OCI-LY3 (cell line): ENCODE data around the gene DPP6.

Experiments used
- H2AFZ ChIP-seq: fragments of 200-600, 300-600 bp; shearing (Covaris generic); 2 replicates; pipeline ENCODE4 v1.6.0; 2014; ENCODE audit warnings: antibody characterized with exemption, low read depth, low read length
- H3K27ac ChIP-seq: fragments of 200-600, 300-600 bp; sonication (generic); 2 replicates; pipeline ENCODE4 v1.5.1; 2014; ENCODE audit warnings: mild to moderate bottlenecking, low read length, moderate library complexity, mixed read lengths
- H3K27me3 ChIP-seq: fragments of 200-600, 300-600 bp; sonication (generic); 2 replicates; pipeline ENCODE4 v1.6.1; 2014; ENCODE audit warnings: low read depth, low read length, mixed read lengths
- H3K36me3 ChIP-seq: fragments of 200-600, 300-600 bp; sonication (generic); replicated peaks from 2 replicates; pipeline ENCODE3; 2014; ENCODE audit warnings: low read depth, low read length, mixed read lengths
- H3K4me1 ChIP-seq: fragments of 300-600, 200-600 bp; sonication (generic); 2 replicates; pipeline ENCODE4 v1.6.1; 2014; ENCODE audit warnings: low read length, mixed read lengths
- H3K4me2 ChIP-seq: fragments of 200-600, 300-600 bp; sonication (generic); 2 replicates; pipeline ENCODE4 v1.6.1; 2014; ENCODE audit warnings: low read length, mixed read lengths
- H3K4me3 ChIP-seq: fragments of 300-600, 200-600 bp; sonication (generic); 2 replicates; pipeline ENCODE4 v1.5.1; 2014; ENCODE audit warnings: antibody characterized with exemption, mild to moderate bottlenecking, low read length, moderate library complexity
- H3K79me2 ChIP-seq: fragments of 300-600, 200-600 bp; shearing (Covaris generic); 2 replicates; pipeline ENCODE4 v1.6.1; 2014; ENCODE audit warnings: mild to moderate bottlenecking, low read length, mixed read lengths
- H3K9ac ChIP-seq: fragments of 300-600, 200-600 bp; shearing (Covaris generic); 2 replicates; pipeline ENCODE4 v1.6.0; 2014; ENCODE audit warnings: mild to moderate bottlenecking, low read length, moderate library complexity
- H3K9me3 ChIP-seq: fragments of 200-600, 300-600 bp; shearing (Covaris generic); 2 replicates; pipeline ENCODE4 v1.6.1; 2014; ENCODE audit warnings: low read length, mixed read lengths; ENCODE audit not compliant: insufficient read depth
- H4K20me1 ChIP-seq: fragments of 200-600, 300-600 bp; sonication (generic); 2 replicates; pipeline ENCODE4 v1.6.1; 2016; ENCODE audit warnings: low read length, mixed read lengths; ENCODE audit not compliant: insufficient read depth
- EZH2phosphoT487 ChIP-seq: fragments of 200-600 bp; shearing (Covaris generic); IDR thresholded peaks from 2 replicates; pipeline ENCODE4 v1.6.1; 2018; ENCODE audit warnings: antibody characterized with exemption, mixed run types, low read depth
- TF ChIP-seq, protein P1 (sequence below): fragments of 200-600, 300-600 bp; sonication (generic); IDR thresholded peaks from 2 replicates; pipeline ENCODE4 v1.5.1; 2014; ENCODE audit warnings: antibody characterized with exemption, low read length, low read depth

Gene DPP6

DNA sequence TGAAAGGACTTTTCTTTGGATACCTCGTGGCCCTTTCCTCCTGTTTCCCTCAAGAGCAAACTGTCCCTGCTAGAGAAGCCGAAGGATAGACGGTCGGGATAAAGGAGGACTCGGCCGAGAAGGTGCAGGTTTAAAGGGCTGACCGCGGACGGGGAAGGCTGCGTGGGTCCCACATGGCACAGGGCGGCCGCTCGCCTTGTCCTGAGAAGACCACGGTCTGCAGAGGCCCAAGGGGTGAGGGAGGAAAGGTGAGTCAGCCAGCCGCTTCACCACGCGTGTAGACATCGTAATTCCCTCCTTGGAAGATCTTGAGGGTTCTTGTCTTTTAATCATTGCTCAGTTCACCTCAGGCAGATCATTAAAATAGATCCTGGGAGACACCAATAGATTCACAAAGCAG, 253.8 kb downstream of the DPP6 start:
- TF ChIP-seq EZH2phosphoT487, result no peak
- TF ChIP-seq, protein P1, sequence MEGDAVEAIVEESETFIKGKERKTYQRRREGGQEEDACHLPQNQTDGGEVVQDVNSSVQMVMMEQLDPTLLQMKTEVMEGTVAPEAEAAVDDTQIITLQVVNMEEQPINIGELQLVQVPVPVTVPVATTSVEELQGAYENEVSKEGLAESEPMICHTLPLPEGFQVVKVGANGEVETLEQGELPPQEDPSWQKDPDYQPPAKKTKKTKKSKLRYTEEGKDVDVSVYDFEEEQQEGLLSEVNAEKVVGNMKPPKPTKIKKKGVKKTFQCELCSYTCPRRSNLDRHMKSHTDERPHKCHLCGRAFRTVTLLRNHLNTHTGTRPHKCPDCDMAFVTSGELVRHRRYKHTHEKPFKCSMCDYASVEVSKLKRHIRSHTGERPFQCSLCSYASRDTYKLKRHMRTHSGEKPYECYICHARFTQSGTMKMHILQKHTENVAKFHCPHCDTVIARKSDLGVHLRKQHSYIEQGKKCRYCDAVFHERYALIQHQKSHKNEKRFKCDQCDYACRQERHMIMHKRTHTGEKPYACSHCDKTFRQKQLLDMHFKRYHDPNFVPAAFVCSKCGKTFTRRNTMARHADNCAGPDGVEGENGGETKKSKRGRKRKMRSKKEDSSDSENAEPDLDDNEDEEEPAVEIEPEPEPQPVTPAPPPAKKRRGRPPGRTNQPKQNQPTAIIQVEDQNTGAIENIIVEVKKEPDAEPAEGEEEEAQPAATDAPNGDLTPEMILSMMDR, result no peak
- no peak overlapping the region for H3K27ac ChIP-seq
- H4K20me1 ChIP-seq, result no peaks in the 10 kb centered on the region
- H2AFZ ChIP-seq, result no peak overlapping the region
- H3K79me2 ChIP-seq, result no peaks in the 10 kb centered on the region
- H3K4me3 ChIP-seq, result no peak overlapping the region
- H3K27me3 ChIP-seq, result no peaks in the 10 kb centered on the region
- H3K4me2 ChIP-seq, result no peak overlapping the region
- no peaks in the 10 kb centered on the region for H3K4me1 ChIP-seq
- no peaks in the 10 kb centered on the region for H3K36me3 ChIP-seq
- H3K9ac ChIP-seq, result no peak overlapping the region
- no peaks in the 10 kb centered on the region for H3K9me3 ChIP-seq

DNA sequence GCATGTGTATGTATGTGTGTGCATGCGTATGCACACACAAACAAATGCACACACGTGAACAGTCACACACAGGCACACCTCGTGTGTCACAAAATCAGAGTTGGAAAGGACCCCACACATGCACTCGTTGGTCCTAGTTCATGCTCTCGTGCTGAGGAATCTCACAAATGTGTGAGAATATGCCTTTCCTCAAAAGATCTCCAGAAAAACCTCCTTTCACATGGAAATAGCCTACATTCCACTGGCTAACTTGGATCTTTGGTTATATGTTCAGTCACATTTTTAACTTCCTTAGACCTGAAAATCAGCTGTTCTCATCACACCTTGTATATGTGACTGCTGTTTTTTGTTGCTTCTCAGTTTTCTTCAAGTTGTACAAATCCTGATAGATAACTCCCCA, 256.7 kb downstream of the DPP6 start:
- Histone ChIP-seq H3K4me3 (no peak overlapping the region), H3K4me2 (no peak overlapping the region), H4K20me1 (no peaks in the 10 kb centered on the region), H3K9me3 (no peaks in the 10 kb centered on the region), H3K27ac (no peak overlapping the region), H3K9ac (no peak overlapping the region), H3K36me3 (no peaks in the 10 kb centered on the region), H3K4me1 (no peaks in the 10 kb centered on the region), H3K27me3 (no peaks in the 10 kb centered on the region), H3K79me2 (no peaks in the 10 kb centered on the region), H2AFZ (no peak overlapping the region)
- TF ChIP-seq EZH2phosphoT487, result no peak
- TF ChIP-seq, protein P1, result no peak

DNA sequence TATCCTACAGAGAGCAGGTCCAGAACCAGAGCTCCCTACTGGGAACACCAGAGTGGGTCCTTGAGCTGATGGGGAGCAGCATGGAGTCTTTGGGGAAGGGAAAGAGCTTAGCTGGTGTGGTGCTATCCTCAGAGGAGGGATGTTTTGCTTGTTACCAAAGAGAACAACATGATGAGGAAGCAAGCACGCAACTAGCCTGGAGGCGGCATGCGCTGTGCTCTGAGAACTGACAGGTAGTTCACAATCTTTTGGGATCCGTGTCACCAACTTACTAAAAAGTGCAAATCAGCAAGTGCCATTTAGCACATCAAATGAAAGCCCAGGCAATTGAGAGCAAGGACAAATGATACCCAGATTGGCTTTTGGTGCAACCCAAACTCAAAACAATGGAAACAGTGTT, 257.9 kb downstream of the DPP6 start:
- Histone ChIP-seq H3K4me3 (no peak overlapping the region), H3K36me3 (no peaks in the 10 kb centered on the region), H3K9me3 (no peaks in the 10 kb centered on the region), H3K27me3 (no peaks in the 10 kb centered on the region), H3K4me1 (no peaks in the 10 kb centered on the region), H3K79me2 (no peaks in the 10 kb centered on the region), H3K4me2 (no peak overlapping the region), H4K20me1 (no peaks in the 10 kb centered on the region), H3K9ac (no peak overlapping the region), H3K27ac (no peak overlapping the region), H2AFZ (no peak overlapping the region)
- no peak for TF ChIP-seq EZH2phosphoT487
- TF ChIP-seq, protein P1, result no peak

DNA sequence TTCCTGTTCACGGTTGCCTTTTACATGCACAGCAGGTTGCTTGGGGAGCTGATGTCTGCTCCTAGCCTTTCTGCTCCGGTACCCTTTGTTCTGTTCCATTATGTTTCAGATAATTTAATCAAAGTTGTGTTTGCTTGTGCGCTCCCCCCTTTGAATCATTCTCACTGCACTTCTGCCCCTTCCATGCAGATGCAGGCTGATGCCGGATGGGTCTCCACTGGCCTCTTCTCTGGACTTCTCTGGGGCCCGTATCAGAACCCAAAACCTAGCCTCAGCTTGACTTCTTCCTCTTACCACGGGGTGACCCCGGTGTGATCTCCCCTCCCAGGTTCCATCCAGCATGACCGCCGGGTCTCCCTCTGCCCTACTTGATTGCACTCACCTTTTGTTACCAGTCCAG, 272.0 kb downstream of the DPP6 start:
- H3K4me3 ChIP-seq, result no peak overlapping the region
- H2AFZ ChIP-seq, result no peak overlapping the region
- no peak overlapping the region for H3K4me2 ChIP-seq
- no peak overlapping the region for H3K9ac ChIP-seq
- no peaks in the 10 kb centered on the region for H4K20me1 ChIP-seq
- TF ChIP-seq, protein P1, result no peak
- no peak for TF ChIP-seq EZH2phosphoT487
- no peaks in the 10 kb centered on the region for H3K9me3 ChIP-seq
- no peaks in the 10 kb centered on the region for H3K27me3 ChIP-seq
- H3K36me3 ChIP-seq, result no peaks in the 10 kb centered on the region
- H3K27ac ChIP-seq, result no peak overlapping the region
- H3K79me2 ChIP-seq, result no peaks in the 10 kb centered on the region
- no peaks in the 10 kb centered on the region for H3K4me1 ChIP-seq
